Umbilical cord (tissue), 2 donors: ENCODE measurements around the gene PRUNE2. TPM values are rescaled to one million over a fixed set of nuclear protein-coding genes. Genes with fewer than 3 reads are reported as not detected.
A peak's percentile ranks its signal among the peaks of the same experiment; 100 is the strongest.

Experiments used
- DNase-seq: peaks from one replicate; pipeline ENCODE4 v3.0.0-alpha.2; 2015; ENCODE audit warnings: low spot score
- total RNA-seq: library from RNA; depleted of rRNA; stranded (reverse); fragments of >200 nt; gene quantifications from one replicate; pipeline ENCODE4 v1.2.3, GENCODE V29; 2014; ENCODE audit warnings: low replicate concordance; ENCODE audit not compliant: insufficient read depth

PRUNE2 gene
- total RNA-seq, 1 donor from 2014 or later: 12.3 TPM

DNA sequence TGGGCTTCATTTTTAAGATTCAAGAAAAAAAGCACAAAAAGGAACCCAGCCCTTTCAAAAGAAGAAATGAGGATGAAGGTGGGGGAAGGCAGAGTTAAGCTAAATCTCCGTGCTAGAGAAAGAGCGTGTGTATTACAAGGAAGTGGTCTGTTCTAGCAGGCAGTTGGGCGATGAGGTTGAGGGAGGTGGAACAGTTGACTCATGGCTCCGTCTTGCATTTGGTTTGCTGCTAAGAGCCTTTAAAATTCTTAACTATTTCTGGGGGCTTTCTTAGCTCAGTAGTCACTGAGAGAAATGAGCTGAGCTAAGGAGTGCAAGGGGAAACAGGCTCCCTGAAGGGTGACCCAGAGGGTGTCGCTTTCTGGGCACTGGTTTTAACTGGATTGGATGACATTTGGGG is 329.6 kb downstream of the PRUNE2 start:
- peak; percentile 90 for DNase-seq

DNA sequence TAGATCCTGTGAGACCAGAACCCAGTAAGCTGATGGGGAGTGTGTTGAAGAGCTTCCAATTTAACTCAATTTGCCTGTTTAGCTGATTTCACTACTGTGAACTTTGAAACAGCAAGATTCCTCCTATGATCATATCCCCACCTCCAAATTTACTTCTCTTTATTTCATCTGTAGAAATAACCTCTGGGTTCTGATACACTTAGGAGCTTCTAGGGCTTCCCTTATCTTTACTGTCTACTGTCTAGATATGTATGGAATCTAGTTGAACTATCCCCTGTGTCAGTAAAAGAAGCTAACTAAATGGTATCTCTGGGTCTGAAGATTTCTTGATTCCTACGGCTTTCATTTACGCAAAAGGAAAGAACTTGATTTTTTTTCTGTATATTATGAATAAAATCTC is 330.2 kb downstream of the PRUNE2 start:
- peak; percentile 69 for DNase-seq

DNA sequence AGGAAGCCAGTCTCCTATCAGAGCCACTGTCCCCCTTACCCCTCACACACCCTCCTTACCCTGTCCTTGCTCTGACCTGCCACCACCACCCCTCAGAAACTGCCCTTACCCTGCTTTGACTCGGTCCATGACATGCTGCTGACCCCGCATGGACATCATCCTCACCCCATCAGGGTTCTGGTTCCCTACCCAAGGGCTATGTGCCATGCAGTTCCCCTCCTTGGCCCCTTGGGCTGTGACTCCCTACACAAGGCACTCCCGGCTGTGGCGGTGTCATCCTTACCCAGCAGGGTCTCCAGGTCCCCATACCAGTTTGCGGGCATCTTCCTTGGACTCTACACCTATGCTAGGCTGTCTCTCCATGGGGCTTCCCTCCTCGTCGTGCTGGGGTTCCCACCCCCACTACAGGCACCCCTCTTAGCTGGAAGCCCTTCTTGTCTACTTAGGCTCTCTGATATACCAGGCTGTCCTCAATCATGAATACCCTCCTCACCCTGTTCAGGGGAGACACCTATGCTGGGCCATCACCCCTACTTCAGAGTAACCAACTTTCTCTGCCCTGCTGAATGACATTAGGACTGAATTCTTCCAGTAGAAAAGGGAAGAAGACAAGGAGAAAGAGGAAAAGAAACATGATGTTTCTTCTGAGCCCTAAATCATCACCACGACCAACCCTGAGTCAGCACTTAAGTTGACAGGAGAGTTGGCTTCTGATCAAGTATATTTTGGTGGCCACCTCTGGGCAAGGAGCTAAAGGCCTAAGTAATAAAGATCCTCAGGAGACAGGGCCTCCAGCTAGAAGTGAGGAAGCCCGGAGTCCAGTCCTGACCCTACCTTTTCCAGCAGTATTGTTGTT is 331.8 kb downstream of the PRUNE2 start:
- DNase-seq: no peak

DNA sequence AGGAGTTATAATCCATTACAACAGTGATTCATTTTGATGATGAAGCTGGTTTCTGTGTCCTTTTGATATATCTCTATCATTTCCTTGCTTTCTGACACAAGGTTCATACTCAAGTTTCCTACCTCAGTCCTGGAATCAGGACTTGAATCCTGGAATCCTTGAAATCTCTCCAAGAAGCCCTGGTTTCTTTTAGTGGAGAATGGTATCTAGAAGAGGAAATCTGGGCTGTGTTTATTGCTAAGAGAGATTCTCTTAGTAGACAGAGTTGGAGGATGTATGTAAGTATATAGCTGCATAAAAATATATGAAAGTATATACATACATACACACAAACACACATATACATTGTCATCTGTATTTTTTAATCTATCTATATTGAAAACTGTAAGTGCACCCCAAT is 332.5 kb downstream of the PRUNE2 start:
- peak; percentile 52 for DNase-seq

DNA sequence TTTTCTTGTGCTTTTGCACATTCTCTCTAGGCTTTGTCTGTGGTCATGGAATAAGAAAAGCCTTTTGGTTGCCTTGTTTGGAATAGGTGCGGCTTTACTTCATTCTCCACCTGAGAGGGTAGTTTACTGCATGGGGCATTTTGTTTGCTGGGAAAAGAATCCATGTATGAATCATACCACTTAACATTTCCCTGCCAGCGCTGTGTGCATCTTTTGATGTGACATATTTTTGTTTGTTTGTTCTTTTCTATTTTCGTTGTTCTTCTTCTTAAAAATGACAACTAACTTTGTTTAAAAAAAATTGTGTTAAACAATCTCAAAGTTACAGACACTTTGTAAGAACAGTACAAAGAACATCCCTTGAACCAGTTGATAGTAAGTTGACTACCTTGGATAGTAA is 333.8 kb downstream of the PRUNE2 start:
- DNase-seq: no peak

DNA sequence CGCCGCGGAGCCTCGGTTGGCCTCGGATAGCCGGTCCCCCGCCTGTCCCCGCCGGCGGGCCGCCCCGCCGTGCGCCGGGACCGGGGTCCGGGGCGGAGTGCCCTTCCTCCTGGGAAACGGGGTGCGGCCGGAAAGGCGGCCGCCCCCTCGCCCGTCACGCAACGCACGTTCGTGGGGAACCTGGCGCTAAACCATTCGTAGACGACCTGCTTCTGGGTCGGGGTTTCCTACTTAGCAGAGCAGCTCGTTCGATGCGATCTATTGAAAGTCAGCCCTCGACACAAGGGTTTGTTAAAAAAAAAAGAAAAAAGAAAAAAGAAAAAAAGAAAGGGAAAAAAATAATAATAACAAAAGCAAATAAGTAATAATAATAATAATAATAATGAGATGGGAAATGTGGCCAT is 334.2 kb downstream of the PRUNE2 start:
- no peak for DNase-seq

DNA sequence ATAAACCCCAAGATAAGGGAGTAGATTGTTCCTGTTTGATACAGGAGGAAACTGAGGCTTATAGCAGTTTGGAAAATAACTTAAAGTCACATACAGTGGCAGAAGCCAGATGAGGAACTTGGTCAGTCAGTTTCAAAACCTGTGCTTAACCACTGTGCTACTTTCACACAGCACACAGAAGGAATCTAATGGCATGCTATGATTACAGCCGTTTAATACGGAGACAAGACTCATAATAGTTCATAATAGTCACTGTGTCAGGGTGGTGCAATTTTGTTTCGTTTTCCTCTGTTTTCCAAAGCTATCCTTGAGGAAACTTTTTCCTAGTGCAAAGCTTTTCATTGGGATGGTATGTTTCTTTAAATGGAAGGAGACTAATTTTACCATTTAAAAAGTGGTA is 334.6 kb downstream of the PRUNE2 start:
- no peak for DNase-seq

DNA sequence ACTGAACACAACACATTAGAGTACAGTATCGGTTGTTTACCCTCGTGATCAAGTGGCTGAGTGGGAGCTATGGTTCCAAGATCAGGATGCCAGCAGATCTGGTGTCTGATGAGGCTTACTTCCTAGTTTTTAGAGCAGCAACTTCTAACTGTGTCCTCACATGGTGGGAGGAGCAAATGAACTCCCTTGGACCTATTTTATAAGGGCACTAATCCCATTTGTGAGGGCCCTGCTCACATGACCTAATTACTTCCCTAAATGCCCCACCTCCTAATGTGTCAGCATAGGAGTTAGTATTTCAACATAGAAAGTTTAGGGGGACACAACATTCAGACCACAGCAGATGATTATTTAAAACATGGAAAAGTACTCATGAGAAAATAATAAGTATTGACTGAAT is 335.1 kb downstream of the PRUNE2 start:
- no peak for DNase-seq

DNA sequence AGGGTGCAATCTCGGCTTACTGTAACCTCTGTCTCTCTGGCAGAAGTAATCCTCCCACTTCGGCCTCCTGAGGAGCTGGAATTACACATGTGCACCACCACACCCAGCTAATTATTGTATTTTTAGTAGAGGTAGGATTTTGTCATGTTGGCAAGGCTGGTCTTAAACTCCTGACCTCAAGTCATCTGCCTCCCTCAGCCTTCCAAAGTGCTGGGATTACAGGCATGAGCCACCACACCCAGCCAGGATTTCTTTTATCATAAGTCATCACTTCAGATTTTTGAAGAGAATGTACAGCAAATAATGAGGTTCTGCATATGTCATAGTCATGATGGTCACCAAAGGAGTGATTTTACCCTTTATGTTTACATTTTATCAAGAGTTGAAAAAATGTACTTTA is 338.8 kb downstream of the PRUNE2 start:
- no peak for DNase-seq

DNA sequence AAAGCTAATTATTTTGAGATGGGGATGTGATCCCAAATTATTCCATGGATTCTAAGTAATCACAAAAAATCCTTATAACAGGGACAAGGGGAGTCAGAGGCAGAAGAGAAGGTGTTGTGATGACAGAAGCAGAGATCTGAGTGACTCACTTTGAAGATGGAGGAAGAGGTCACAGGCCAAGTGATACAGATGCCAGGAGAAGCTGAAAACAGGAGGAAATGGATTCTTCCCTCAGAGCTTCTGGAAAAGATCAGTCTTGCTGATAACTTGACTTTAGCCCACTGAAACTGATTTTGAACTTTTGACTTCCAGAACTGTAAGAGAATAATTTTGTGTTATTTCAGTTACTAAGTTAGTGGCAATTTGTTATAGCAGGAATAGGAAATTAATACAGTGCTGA is 341.6 kb downstream of the PRUNE2 start:
- peak; percentile 38 for DNase-seq

DNA sequence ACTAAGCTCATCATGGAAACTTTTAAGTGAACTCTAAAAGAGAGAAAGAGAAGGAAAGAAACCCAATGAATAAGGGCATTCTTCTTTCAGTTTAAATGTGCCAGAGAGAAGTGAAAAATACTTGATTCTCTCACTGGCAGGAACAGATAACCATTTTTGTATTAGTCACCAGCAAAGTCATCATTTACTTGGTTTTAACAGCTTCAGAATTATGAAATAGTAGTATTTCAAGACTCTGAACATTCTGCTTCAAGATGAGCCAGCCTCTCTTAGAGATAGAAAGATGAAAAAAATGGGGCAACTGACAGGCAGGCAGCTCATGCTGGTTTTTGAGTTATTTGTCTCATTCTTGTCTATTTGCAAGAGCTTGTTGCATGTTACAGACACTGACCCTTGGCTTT is 343.4 kb downstream of the PRUNE2 start:
- peak; percentile 70 for DNase-seq

DNA sequence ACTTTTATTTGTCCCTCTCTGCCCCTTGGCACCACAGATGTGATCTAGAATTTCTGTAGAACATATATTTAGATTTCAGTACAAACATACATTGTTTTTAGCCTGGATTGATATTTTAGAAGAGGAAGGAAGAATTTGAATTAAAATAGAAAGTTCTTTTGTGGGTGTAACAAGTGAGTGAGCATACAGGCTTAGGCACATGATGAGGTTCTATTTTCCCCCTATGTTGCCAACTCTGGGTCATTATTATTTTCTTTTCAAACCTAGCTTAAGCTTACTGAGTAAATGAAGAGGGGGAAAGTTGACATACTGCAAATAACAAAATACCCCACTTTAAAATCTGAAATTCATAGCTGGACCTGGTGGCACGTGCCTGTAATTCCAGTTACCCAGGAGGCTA is 344.0 kb downstream of the PRUNE2 start:
- no peak for DNase-seq

Other genes with a start within 250 kb of the PRUNE2 start
- gene PCA3, start 141.7 kb downstream of the PRUNE2 start, total RNA-seq: 8.4 TPM
- gene FOXB2, start 113.5 kb upstream of the PRUNE2 start, total RNA-seq: not detected